Measurements from ENCODE around the gene EXOC4.

Gene EXOC4

GRCh38 chr7:134022286-134022911, 769.5 kb downstream of the EXOC4 start:
- no peak overlapping the region for H3K27ac ChIP-seq (ENCODE audit: low read depth, low read length)
- no peak overlapping the region for H3K4me3 ChIP-seq (ENCODE audit: low read depth in 1 of 5, low read length in 5 of 5)
- H3K36me3 ChIP-seq (ENCODE audit: control insufficient read depth in 5 of 5, insufficient read depth in 5 of 5, low read length in 5 of 5): no peaks in the 10 kb centered on the region
- H3K27me3 ChIP-seq (ENCODE audit: control insufficient read depth in 5 of 5, insufficient read depth in 4 of 5, low read length in 5 of 5): no peaks in the 10 kb centered on the region
- H3K9ac ChIP-seq (ENCODE audit: low read length in 5 of 5): no peak overlapping the region
- H3K4me1 ChIP-seq (ENCODE audit: control insufficient read depth in 5 of 5, insufficient read depth in 5 of 5, low read length in 5 of 5): no peaks in the 10 kb centered on the region
- H3K9me3 ChIP-seq (ENCODE audit: control insufficient read depth in 5 of 5, low read length in 5 of 5): no peaks in the 10 kb centered on the region

- Histone ChIP-seq H3K9me3 (ENCODE audit: control insufficient read depth in 5 of 5, low read length in 5 of 5) (no peaks in the 10 kb centered on the region), H3K9ac (ENCODE audit: low read length in 5 of 5) (no peak overlapping the region), H3K27ac (ENCODE audit: low read depth, low read length) (no peak overlapping the region), H3K4me3 (ENCODE audit: low read depth in 1 of 5, low read length in 5 of 5) (no peak overlapping the region), H3K27me3 (ENCODE audit: control insufficient read depth in 5 of 5, insufficient read depth in 4 of 5, low read length in 5 of 5) (no peaks in the 10 kb centered on the region), H3K4me1 (ENCODE audit: control insufficient read depth in 5 of 5, insufficient read depth in 5 of 5, low read length in 5 of 5) (no peaks in the 10 kb centered on the region), H3K36me3 (ENCODE audit: control insufficient read depth in 5 of 5, insufficient read depth in 5 of 5, low read length in 5 of 5) (no peaks in the 10 kb centered on the region)
These were observed 771.9 kb downstream of the EXOC4 start for GRCh38 chr7:134024739-134025138.

- H3K4me3 ChIP-seq (ENCODE audit: low read depth in 1 of 5, low read length in 5 of 5): no peak overlapping the region
- no peaks in the 10 kb centered on the region for H3K4me1 ChIP-seq (ENCODE audit: control insufficient read depth in 5 of 5, insufficient read depth in 5 of 5, low read length in 5 of 5)
- no peaks in the 10 kb centered on the region for H3K9me3 ChIP-seq (ENCODE audit: control insufficient read depth in 5 of 5, low read length in 5 of 5)
- H3K27me3 ChIP-seq (ENCODE audit: control insufficient read depth in 5 of 5, insufficient read depth in 4 of 5, low read length in 5 of 5): no peaks in the 10 kb centered on the region
- peaks cover 0 to 2% (median 0%) of the 10 kb centered on the region in 5 donors for H3K36me3 ChIP-seq (ENCODE audit: control insufficient read depth in 5 of 5, insufficient read depth in 5 of 5, low read length in 5 of 5)
- no peak overlapping the region for H3K9ac ChIP-seq (ENCODE audit: low read length in 5 of 5)
- H3K27ac ChIP-seq (ENCODE audit: low read depth, low read length): no peak overlapping the region
These were observed 776.0 kb downstream of the EXOC4 start for GRCh38 chr7:134028853-134029252.

GRCh38 chr7:134029743-134030142, 776.9 kb downstream of the EXOC4 start:
- H3K36me3 ChIP-seq (ENCODE audit: control insufficient read depth in 5 of 5, insufficient read depth in 5 of 5, low read length in 5 of 5): peaks cover 0 to 2% (median 0%) of the 10 kb centered on the region in 5 donors
- H3K4me1 ChIP-seq (ENCODE audit: control insufficient read depth in 5 of 5, insufficient read depth in 5 of 5, low read length in 5 of 5): no peaks in the 10 kb centered on the region
- H3K9me3 ChIP-seq (ENCODE audit: control insufficient read depth in 5 of 5, low read length in 5 of 5): no peaks in the 10 kb centered on the region
- H3K4me3 ChIP-seq (ENCODE audit: low read depth in 1 of 5, low read length in 5 of 5): no peak overlapping the region
- H3K9ac ChIP-seq (ENCODE audit: low read length in 5 of 5): no peak overlapping the region
- no peak overlapping the region for H3K27ac ChIP-seq (ENCODE audit: low read depth, low read length)
- H3K27me3 ChIP-seq (ENCODE audit: control insufficient read depth in 5 of 5, insufficient read depth in 4 of 5, low read length in 5 of 5): no peaks in the 10 kb centered on the region

- Histone ChIP-seq H3K4me3 (ENCODE audit: low read depth in 1 of 5, low read length in 5 of 5) (no peak overlapping the region), H3K9me3 (ENCODE audit: control insufficient read depth in 5 of 5, low read length in 5 of 5) (no peaks in the 10 kb centered on the region), H3K27me3 (ENCODE audit: control insufficient read depth in 5 of 5, insufficient read depth in 4 of 5, low read length in 5 of 5) (no peaks in the 10 kb centered on the region), H3K36me3 (ENCODE audit: control insufficient read depth in 5 of 5, insufficient read depth in 5 of 5, low read length in 5 of 5) (peaks cover 0 to 2% (median 0%) of the 10 kb centered on the region in 5 donors), H3K9ac (ENCODE audit: low read length in 5 of 5) (no peak overlapping the region), H3K4me1 (ENCODE audit: control insufficient read depth in 5 of 5, insufficient read depth in 5 of 5, low read length in 5 of 5) (no peaks in the 10 kb centered on the region), H3K27ac (ENCODE audit: low read depth, low read length) (no peak overlapping the region)
These were observed 777.6 kb downstream of the EXOC4 start for GRCh38 chr7:134030460-134030865.

GRCh38 chr7:134031835-134032617, 779.1 kb downstream of the EXOC4 start:
- no peak overlapping the region for H3K4me3 ChIP-seq (ENCODE audit: low read depth in 1 of 5, low read length in 5 of 5)
- no peak overlapping the region for H3K9ac ChIP-seq (ENCODE audit: low read length in 5 of 5)
- no peaks in the 10 kb centered on the region for H3K4me1 ChIP-seq (ENCODE audit: control insufficient read depth in 5 of 5, insufficient read depth in 5 of 5, low read length in 5 of 5)
- peaks cover 0 to 2% (median 0%) of the 10 kb centered on the region in 5 donors for H3K36me3 ChIP-seq (ENCODE audit: control insufficient read depth in 5 of 5, insufficient read depth in 5 of 5, low read length in 5 of 5)
- H3K27ac ChIP-seq (ENCODE audit: low read depth, low read length): no peak overlapping the region
- H3K27me3 ChIP-seq (ENCODE audit: control insufficient read depth in 5 of 5, insufficient read depth in 4 of 5, low read length in 5 of 5): no peaks in the 10 kb centered on the region
- H3K9me3 ChIP-seq (ENCODE audit: control insufficient read depth in 5 of 5, low read length in 5 of 5): no peaks in the 10 kb centered on the region

GRCh38 chr7:134034652-134035051, 781.8 kb downstream of the EXOC4 start:
- Histone ChIP-seq H3K4me1 (ENCODE audit: control insufficient read depth in 5 of 5, insufficient read depth in 5 of 5, low read length in 5 of 5) (no peaks in the 10 kb centered on the region), H3K4me3 (ENCODE audit: low read depth in 1 of 5, low read length in 5 of 5) (no peak overlapping the region), H3K9ac (ENCODE audit: low read length in 5 of 5) (no peak overlapping the region), H3K36me3 (ENCODE audit: control insufficient read depth in 5 of 5, insufficient read depth in 5 of 5, low read length in 5 of 5) (peaks cover 0 to 2% (median 0%) of the 10 kb centered on the region in 5 donors), H3K9me3 (ENCODE audit: control insufficient read depth in 5 of 5, low read length in 5 of 5) (no peaks in the 10 kb centered on the region), H3K27me3 (ENCODE audit: control insufficient read depth in 5 of 5, insufficient read depth in 4 of 5, low read length in 5 of 5) (no peaks in the 10 kb centered on the region), H3K27ac (ENCODE audit: low read depth, low read length) (no peak overlapping the region)

GRCh38 chr7:134037991-134038390, 785.1 kb downstream of the EXOC4 start:
- Histone ChIP-seq H3K9me3 (ENCODE audit: control insufficient read depth in 5 of 5, low read length in 5 of 5) (no peaks in the 10 kb centered on the region), H3K9ac (ENCODE audit: low read length in 5 of 5) (no peak overlapping the region), H3K36me3 (ENCODE audit: control insufficient read depth in 5 of 5, insufficient read depth in 5 of 5, low read length in 5 of 5) (no peaks in the 10 kb centered on the region), H3K4me3 (ENCODE audit: low read depth in 1 of 5, low read length in 5 of 5) (no peak overlapping the region), H3K27ac (ENCODE audit: low read depth, low read length) (no peak overlapping the region), H3K27me3 (ENCODE audit: control insufficient read depth in 5 of 5, insufficient read depth in 4 of 5, low read length in 5 of 5) (no peaks in the 10 kb centered on the region), H3K4me1 (ENCODE audit: control insufficient read depth in 5 of 5, insufficient read depth in 5 of 5, low read length in 5 of 5) (no peaks in the 10 kb centered on the region)

- no peaks in the 10 kb centered on the region for H3K4me1 ChIP-seq (ENCODE audit: control insufficient read depth in 5 of 5, insufficient read depth in 5 of 5, low read length in 5 of 5)
- peaks cover 0 to 9% (median 0%) of the 10 kb centered on the region in 5 donors for H3K36me3 ChIP-seq (ENCODE audit: control insufficient read depth in 5 of 5, insufficient read depth in 5 of 5, low read length in 5 of 5)
- H3K9ac ChIP-seq (ENCODE audit: low read length in 5 of 5): no peak overlapping the region
- no peaks in the 10 kb centered on the region for H3K27me3 ChIP-seq (ENCODE audit: control insufficient read depth in 5 of 5, insufficient read depth in 4 of 5, low read length in 5 of 5)
- no peak overlapping the region for H3K4me3 ChIP-seq (ENCODE audit: low read depth in 1 of 5, low read length in 5 of 5)
- no peaks in the 10 kb centered on the region for H3K9me3 ChIP-seq (ENCODE audit: control insufficient read depth in 5 of 5, low read length in 5 of 5)
- no peak overlapping the region for H3K27ac ChIP-seq (ENCODE audit: low read depth, low read length)
These were observed 788.1 kb downstream of the EXOC4 start for GRCh38 chr7:134040988-134041387.

- Histone ChIP-seq H3K36me3 (ENCODE audit: control insufficient read depth in 5 of 5, insufficient read depth in 5 of 5, low read length in 5 of 5) (peaks cover 0 to 9% (median 0%) of the 10 kb centered on the region in 5 donors), H3K4me3 (ENCODE audit: low read depth in 1 of 5, low read length in 5 of 5) (no peak overlapping the region), H3K9ac (ENCODE audit: low read length in 5 of 5) (no peak overlapping the region), H3K4me1 (ENCODE audit: control insufficient read depth in 5 of 5, insufficient read depth in 5 of 5, low read length in 5 of 5) (no peaks in the 10 kb centered on the region), H3K27me3 (ENCODE audit: control insufficient read depth in 5 of 5, insufficient read depth in 4 of 5, low read length in 5 of 5) (no peaks in the 10 kb centered on the region), H3K9me3 (ENCODE audit: control insufficient read depth in 5 of 5, low read length in 5 of 5) (no peaks in the 10 kb centered on the region), H3K27ac (ENCODE audit: low read depth, low read length) (no peak overlapping the region)
These were observed 788.6 kb downstream of the EXOC4 start for GRCh38 chr7:134041477-134041876.

Data from subcutaneous abdominal adipose tissue (tissue), 5 donors.